Ovary (tissue), 3 donors: ENCODE results near the gene PPIG.

Experiments
- EP300 ChIP-seq: sonication (generic); formaldehyde crosslinking; IDR thresholded peaks from one replicate; pipeline ENCODE4 v1.6.1; 2017; ENCODE audit warnings: antibody characterized with exemption
- POLR2A ChIP-seq: fragments of 450-650 bp; IDR thresholded peaks from one replicate; pipeline ENCODE4 v1.6.1; 2017; ENCODE audit warnings: antibody characterized with exemption, mild to moderate bottlenecking, moderate library complexity
- TF ChIP-seq, protein P1 (sequence below), 3 donors: fragments of 450-650 bp in 2 of 3; fragments of 200-600 bp in 1 of 3; IDR thresholded peaks; one replicate each; pipeline versions ENCODE4 v1.5.1 to v1.8.0; 2016 to 2022; ENCODE audit warnings: antibody characterized with exemption in 3 of 3, mild to moderate bottlenecking in 1 of 3
- donor health status: DM: no; HTN: no; CAD: no.

DNA sequence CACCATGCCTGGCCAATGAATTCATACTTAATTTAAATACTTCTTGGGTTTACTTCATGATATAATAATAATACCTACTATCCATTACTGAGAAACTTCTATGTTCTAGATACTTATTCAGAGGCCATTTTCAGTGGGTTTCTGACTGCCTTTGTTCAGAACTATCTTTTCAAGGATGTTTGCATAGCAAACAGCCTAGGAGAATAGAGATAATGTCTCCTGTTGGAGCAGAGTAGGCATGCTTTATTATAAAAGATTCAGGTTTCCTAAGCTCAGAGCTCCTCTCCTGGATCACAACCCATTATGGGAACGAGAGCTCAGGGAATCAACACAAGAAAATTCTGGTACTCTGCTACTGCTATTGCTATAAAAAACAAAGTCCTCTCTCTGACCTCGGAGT is 21.6 kb upstream of the PPIG start:
- TF ChIP-seq, protein P1, sequence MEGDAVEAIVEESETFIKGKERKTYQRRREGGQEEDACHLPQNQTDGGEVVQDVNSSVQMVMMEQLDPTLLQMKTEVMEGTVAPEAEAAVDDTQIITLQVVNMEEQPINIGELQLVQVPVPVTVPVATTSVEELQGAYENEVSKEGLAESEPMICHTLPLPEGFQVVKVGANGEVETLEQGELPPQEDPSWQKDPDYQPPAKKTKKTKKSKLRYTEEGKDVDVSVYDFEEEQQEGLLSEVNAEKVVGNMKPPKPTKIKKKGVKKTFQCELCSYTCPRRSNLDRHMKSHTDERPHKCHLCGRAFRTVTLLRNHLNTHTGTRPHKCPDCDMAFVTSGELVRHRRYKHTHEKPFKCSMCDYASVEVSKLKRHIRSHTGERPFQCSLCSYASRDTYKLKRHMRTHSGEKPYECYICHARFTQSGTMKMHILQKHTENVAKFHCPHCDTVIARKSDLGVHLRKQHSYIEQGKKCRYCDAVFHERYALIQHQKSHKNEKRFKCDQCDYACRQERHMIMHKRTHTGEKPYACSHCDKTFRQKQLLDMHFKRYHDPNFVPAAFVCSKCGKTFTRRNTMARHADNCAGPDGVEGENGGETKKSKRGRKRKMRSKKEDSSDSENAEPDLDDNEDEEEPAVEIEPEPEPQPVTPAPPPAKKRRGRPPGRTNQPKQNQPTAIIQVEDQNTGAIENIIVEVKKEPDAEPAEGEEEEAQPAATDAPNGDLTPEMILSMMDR (IDR thresholded peaks at IDR 0.05), result no peak
- no peak for TF ChIP-seq POLR2A
- no peak for TF ChIP-seq EP300
